K562 (cell line): ENCODE data around the gene VPS33B. TPM values are rescaled to one million over a fixed set of nuclear protein-coding genes. Genes with fewer than 3 reads are reported as not detected.

ENCODE experiments used
- polyA plus RNA-seq, 8 experiments: library from polyadenylated mRNA; depleted of rRNA in 4 of 8; stranded (reverse) in 5 of 8; unstranded in 3 of 8; fragments of >200 nt; fragmentation: Nextera tagmentation in 2 of 8; fragmentation: Illumina TruSeq in 1 of 8; extraction: Ambion mirVana in 2 of 8; extraction: Trizol in 1 of 8; gene quantifications; 2 replicates each; pipeline versions ENCODE4 v1.2.1 to v1.2.3, GENCODE V29; 2011 to 2014; ENCODE audit warnings: inconsistent platforms in 1 of 8, missing spikeins in 1 of 8
- small RNA-seq: library from RNA; depleted of rRNA; stranded (forward); fragments of <200 nt; gene quantifications from one replicate; pipeline ENCODE3, GENCODE V24; 2014
- total RNA-seq, 7 experiments: library from RNA; depleted of rRNA in 6 of 7; stranded (reverse); fragments of >200 nt in 6 of 7; fragmentation: Illumina TruSeq in 2 of 7; extraction: Trizol in 2 of 7; gene quantifications; 2 replicates each; pipeline versions ENCODE4 v1.2.1 to v1.2.3, GENCODE V29; 2011 to 2021; ENCODE audit warnings: low replicate concordance in 1 of 7

The VPS33B gene
- total and polyA plus RNA-seq, 9 of the 15 experiments (the other 6 are each of a cell fraction or from before 2014, with no cell fraction given) = 9.4 to 25.5 (median 14.8) TPM

Small RNA genes within 50 kb of the gene (small RNA-seq; reads per million reads assigned to genes)
- not detected for gene RF00019

Other genes with a start within 250 kb of the VPS33B start
Only the 7 nearest of the 8 such genes appear.
- 0.86 and 1.6 TPM in 2 replicates for gene FES, start 138.1 kb downstream of the VPS33B start, total RNA-seq (2014; rRNA removed)
- gene FES, start 138.1 kb downstream of the VPS33B start, total RNA-seq (2014; rRNA removed; fragmentation: Illumina TruSeq; extraction: Trizol) = 0.73 and 1.1 TPM in 2 replicates
- gene FES, start 138.1 kb downstream of the VPS33B start, total RNA-seq (2015; rRNA removed; fragmentation: Illumina TruSeq; extraction: Trizol) = 0.72 and 1.1 TPM in 2 replicates
- gene FES, start 138.1 kb downstream of the VPS33B start, total RNA-seq (2021) = 1.3 and 2.6 TPM in 2 replicates
- 0.38 and 1.0 TPM in 2 replicates for gene FES, start 138.1 kb downstream of the VPS33B start, polyA plus RNA-seq (2011; rRNA removed)
- gene FES, start 138.1 kb downstream of the VPS33B start, polyA plus RNA-seq (2014; fragmentation: Illumina TruSeq; extraction: Trizol) = 0.55 and 0.66 TPM in 2 replicates
- under 1 TPM; 0.82 to 0.91 TPM for gene FES, start 138.1 kb downstream of the VPS33B start, polyA plus RNA-seq (2014; fragmentation: Nextera tagmentation; extraction: Ambion mirVana)
- gene FES, start 138.1 kb downstream of the VPS33B start, polyA plus RNA-seq (2014; rRNA removed) = 0.78 and 2.5 TPM in 2 replicates
- 35.0 and 53.7 TPM in 2 replicates for gene MAN2A2, start 119.3 kb downstream of the VPS33B start, total RNA-seq (2014; rRNA removed)
- 20.6 and 25.0 TPM in 2 replicates for gene MAN2A2, start 119.3 kb downstream of the VPS33B start, total RNA-seq (2014; rRNA removed; fragmentation: Illumina TruSeq; extraction: Trizol)
- 43.3 and 43.4 TPM in 2 replicates for gene MAN2A2, start 119.3 kb downstream of the VPS33B start, total RNA-seq (2015; rRNA removed; fragmentation: Illumina TruSeq; extraction: Trizol)
- gene MAN2A2, start 119.3 kb downstream of the VPS33B start, total RNA-seq (2021) = 116 and 151 TPM in 2 replicates
- 71.7 and 195 TPM in 2 replicates for gene MAN2A2, start 119.3 kb downstream of the VPS33B start, polyA plus RNA-seq (2011; rRNA removed)
- gene MAN2A2, start 119.3 kb downstream of the VPS33B start, polyA plus RNA-seq (2014; fragmentation: Illumina TruSeq; extraction: Trizol) = 130 and 131 TPM in 2 replicates
- 10 to 100 TPM in 1 of 2 experiments, 1 to 10 TPM in 1; 7.3 to 13.7 TPM for gene MAN2A2, start 119.3 kb downstream of the VPS33B start, polyA plus RNA-seq (2014; fragmentation: Nextera tagmentation; extraction: Ambion mirVana)
- 114 and 121 TPM in 2 replicates for gene MAN2A2, start 119.3 kb downstream of the VPS33B start, polyA plus RNA-seq (2014; rRNA removed)
- gene HDDC3, start 90.0 kb downstream of the VPS33B start, total RNA-seq (2014; rRNA removed) = 54.1 and 64.9 TPM in 2 replicates
- gene HDDC3, start 90.0 kb downstream of the VPS33B start, total RNA-seq (2014; rRNA removed; fragmentation: Illumina TruSeq; extraction: Trizol) = 28.2 and 33.0 TPM in 2 replicates
- gene HDDC3, start 90.0 kb downstream of the VPS33B start, total RNA-seq (2015; rRNA removed; fragmentation: Illumina TruSeq; extraction: Trizol) = 36.6 and 36.9 TPM in 2 replicates
- 42.6 and 43.0 TPM in 2 replicates for gene HDDC3, start 90.0 kb downstream of the VPS33B start, total RNA-seq (2021)
- gene HDDC3, start 90.0 kb downstream of the VPS33B start, polyA plus RNA-seq (2011; rRNA removed) = 30.8 and 33.4 TPM in 2 replicates
- gene HDDC3, start 90.0 kb downstream of the VPS33B start, polyA plus RNA-seq (2014; fragmentation: Illumina TruSeq; extraction: Trizol) = 51.7 and 54.2 TPM in 2 replicates
- 10 to 100 TPM; 14.9 to 21.3 TPM for gene HDDC3, start 90.0 kb downstream of the VPS33B start, polyA plus RNA-seq (2014; fragmentation: Nextera tagmentation; extraction: Ambion mirVana)
- 55.8 and 65.8 TPM in 2 replicates for gene HDDC3, start 90.0 kb downstream of the VPS33B start, polyA plus RNA-seq (2014; rRNA removed)
- 59.8 and 65.2 TPM in 2 replicates for gene UNC45A, start 87.3 kb downstream of the VPS33B start, total RNA-seq (2014; rRNA removed)
- gene UNC45A, start 87.3 kb downstream of the VPS33B start, total RNA-seq (2014; rRNA removed; fragmentation: Illumina TruSeq; extraction: Trizol) = 19.2 and 22.6 TPM in 2 replicates
- gene UNC45A, start 87.3 kb downstream of the VPS33B start, total RNA-seq (2015; rRNA removed; fragmentation: Illumina TruSeq; extraction: Trizol) = 47.7 and 52.5 TPM in 2 replicates
- 79.0 and 79.3 TPM in 2 replicates for gene UNC45A, start 87.3 kb downstream of the VPS33B start, total RNA-seq (2021)
- gene UNC45A, start 87.3 kb downstream of the VPS33B start, polyA plus RNA-seq (2011; rRNA removed) = 43.7 and 56.7 TPM in 2 replicates
- gene UNC45A, start 87.3 kb downstream of the VPS33B start, polyA plus RNA-seq (2014; fragmentation: Illumina TruSeq; extraction: Trizol) = 35.7 and 46.7 TPM in 2 replicates
- gene UNC45A, start 87.3 kb downstream of the VPS33B start, polyA plus RNA-seq (2014; fragmentation: Nextera tagmentation; extraction: Ambion mirVana) = 10 to 100 TPM; 22.4 to 23.1 TPM
- 54.5 and 55.5 TPM in 2 replicates for gene UNC45A, start 87.3 kb downstream of the VPS33B start, polyA plus RNA-seq (2014; rRNA removed)
- gene RCCD1, start 67.7 kb downstream of the VPS33B start, total RNA-seq (2014; rRNA removed) = 38.1 and 41.2 TPM in 2 replicates
- 17.0 and 18.0 TPM in 2 replicates for gene RCCD1, start 67.7 kb downstream of the VPS33B start, total RNA-seq (2014; rRNA removed; fragmentation: Illumina TruSeq; extraction: Trizol)
- 16.7 and 23.7 TPM in 2 replicates for gene RCCD1, start 67.7 kb downstream of the VPS33B start, total RNA-seq (2015; rRNA removed; fragmentation: Illumina TruSeq; extraction: Trizol)
- 44.0 and 45.9 TPM in 2 replicates for gene RCCD1, start 67.7 kb downstream of the VPS33B start, total RNA-seq (2021)
- gene RCCD1, start 67.7 kb downstream of the VPS33B start, polyA plus RNA-seq (2011; rRNA removed) = 28.5 and 39.6 TPM in 2 replicates
- gene RCCD1, start 67.7 kb downstream of the VPS33B start, polyA plus RNA-seq (2014; fragmentation: Illumina TruSeq; extraction: Trizol) = 22.3 and 24.7 TPM in 2 replicates
- 10 to 100 TPM; 11.1 to 12.2 TPM for gene RCCD1, start 67.7 kb downstream of the VPS33B start, polyA plus RNA-seq (2014; fragmentation: Nextera tagmentation; extraction: Ambion mirVana)
- gene RCCD1, start 67.7 kb downstream of the VPS33B start, polyA plus RNA-seq (2014; rRNA removed) = 45.2 and 51.4 TPM in 2 replicates
- gene PRC1, start 28.1 kb downstream of the VPS33B start, total RNA-seq (2014; rRNA removed) = 226 and 263 TPM in 2 replicates
- 201 and 210 TPM in 2 replicates for gene PRC1, start 28.1 kb downstream of the VPS33B start, total RNA-seq (2014; rRNA removed; fragmentation: Illumina TruSeq; extraction: Trizol)
- 223 and 228 TPM in 2 replicates for gene PRC1, start 28.1 kb downstream of the VPS33B start, total RNA-seq (2015; rRNA removed; fragmentation: Illumina TruSeq; extraction: Trizol)
- 150 and 181 TPM in 2 replicates for gene PRC1, start 28.1 kb downstream of the VPS33B start, total RNA-seq (2021)
- 391 and 460 TPM in 2 replicates for gene PRC1, start 28.1 kb downstream of the VPS33B start, polyA plus RNA-seq (2011; rRNA removed)
- 248 and 284 TPM in 2 replicates for gene PRC1, start 28.1 kb downstream of the VPS33B start, polyA plus RNA-seq (2014; fragmentation: Illumina TruSeq; extraction: Trizol)
- 100 to 1,000 TPM; 156 to 240 TPM for gene PRC1, start 28.1 kb downstream of the VPS33B start, polyA plus RNA-seq (2014; fragmentation: Nextera tagmentation; extraction: Ambion mirVana)
- 256 and 264 TPM in 2 replicates for gene PRC1, start 28.1 kb downstream of the VPS33B start, polyA plus RNA-seq (2014; rRNA removed)
- 0.05 and 0.12 TPM in 2 replicates for gene SV2B, start 77.7 kb upstream of the VPS33B start, total RNA-seq (2014; rRNA removed)
- gene SV2B, start 77.7 kb upstream of the VPS33B start, total RNA-seq (2014; rRNA removed; fragmentation: Illumina TruSeq; extraction: Trizol) = 0.18 and 0.19 TPM in 2 replicates
- gene SV2B, start 77.7 kb upstream of the VPS33B start, total RNA-seq (2015; rRNA removed; fragmentation: Illumina TruSeq; extraction: Trizol) = 0.23 and 0.25 TPM in 2 replicates
- 0.11 and 0.18 TPM in 2 replicates for gene SV2B, start 77.7 kb upstream of the VPS33B start, total RNA-seq (2021)
- gene SV2B, start 77.7 kb upstream of the VPS33B start, polyA plus RNA-seq (2011; rRNA removed) = 0.01 TPM in 1 of 2 replicates, not detected in the other
- gene SV2B, start 77.7 kb upstream of the VPS33B start, polyA plus RNA-seq (2014; fragmentation: Illumina TruSeq; extraction: Trizol) = 0.12 and 0.13 TPM in 2 replicates
- under 1 TPM; 0.11 to 0.15 TPM for gene SV2B, start 77.7 kb upstream of the VPS33B start, polyA plus RNA-seq (2014; fragmentation: Nextera tagmentation; extraction: Ambion mirVana)
- 0.08 and 0.11 TPM in 2 replicates for gene SV2B, start 77.7 kb upstream of the VPS33B start, polyA plus RNA-seq (2014; rRNA removed)